ENCODE results near the gene MASP1. TPM values are rescaled to one million over a fixed set of nuclear protein-coding genes. Genes with fewer than 3 reads are reported as not detected.

MASP1 gene
- total and polyA plus RNA-seq, 2 donors (not counting 1 experiment from before 2014, with no cell fraction given), result not detected

DNA sequence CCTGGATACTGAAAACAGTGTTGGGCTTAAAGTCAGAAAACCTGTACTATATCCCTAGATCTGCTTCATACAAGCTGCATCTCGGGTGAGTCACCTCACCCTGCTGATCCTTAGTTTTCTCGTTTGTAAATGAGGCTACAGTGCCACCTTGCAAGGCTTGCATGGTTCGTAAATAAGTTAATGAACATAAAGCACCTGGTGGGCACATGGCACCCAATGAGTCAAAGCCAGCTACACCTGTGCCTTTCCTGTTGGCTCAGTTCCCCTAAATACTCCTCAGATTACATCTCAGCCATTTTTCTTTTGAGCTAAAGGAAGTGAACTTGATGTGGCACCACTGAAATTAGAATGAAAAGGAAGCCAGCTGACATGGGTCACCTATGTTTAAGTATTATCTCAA, 67.7 kb downstream of the MASP1 start:
- DNase-seq (no peak), ATAC-seq (ENCODE audit: low read depth) (no peak)
- peaks cover 37% of the 10 kb centered on the region for H3K27me3 Mint-ChIP-seq
- H3K27ac Mint-ChIP-seq, result no peak overlapping the region
- Histone ChIP-seq H3K4me1 (ENCODE audit: control insufficient read depth in 2 of 2, insufficient read depth in 2 of 2, low read length in 2 of 2) (no peaks in the 10 kb centered on the region), H4K20me1 (ENCODE audit: control insufficient read depth, insufficient read depth, low read length, poor library complexity, severe bottlenecking) (no peaks in the 10 kb centered on the region), H3K36me3 (replicated peaks in 1 of 2; ENCODE audit: control extremely low read depth in 1 of 2, control insufficient read depth in 1 of 2, extremely low read depth in 1 of 2, insufficient read depth in 2 of 2, low read length in 1 of 2) (no peaks in the 10 kb centered on the region), H3K9me3 (ENCODE audit: control extremely low read depth in 1 of 3, control insufficient read depth in 2 of 3, insufficient read depth in 1 of 3, low read length in 2 of 3) (no peaks in the 10 kb centered on the region), H3K4me3 (ENCODE audit: control extremely low read depth in 1 of 5, extremely low read depth in 1 of 5, insufficient read depth in 1 of 5, low read depth in 2 of 5, low read length in 4 of 5) (no peak overlapping the region), H3K79me2 (ENCODE audit: control insufficient read depth, insufficient read depth, low read length) (no peaks in the 10 kb centered on the region), H2AFZ (ENCODE audit: insufficient read depth, low read depth, low read length, poor library complexity, severe bottlenecking) (no peak overlapping the region), H3K9ac (ENCODE audit: low read length) (no peak overlapping the region), H3K4me2 (replicated peaks; ENCODE audit: low read depth, low read length, poor library complexity, severe bottlenecking) (no peak overlapping the region), H3K27me3 (replicated peaks in 1 of 4; ENCODE audit: control extremely low read depth in 1 of 4, control insufficient read depth in 3 of 4, insufficient read depth in 4 of 4, low read length in 3 of 4) (peaks cover 0 to 10% (median 3%) of the 10 kb centered on the region in 4 experiments), H3K27ac (ENCODE audit: low read length in 2 of 2) (no peak overlapping the region)
- no peaks in the 10 kb centered on the region for H3K9me3 Mint-ChIP-seq (ENCODE audit: insufficient read depth)
- no peak overlapping the region for H3K4me3 Mint-ChIP-seq
- no peaks in the 10 kb centered on the region for H3K4me1 Mint-ChIP-seq
- ChIA-PET CTCF (interaction anchor here (1.0 to 1.7 kb wide), 3 partner anchors 93 to 490 kb away, joined by 3 to 6 read pairs (median 4); no protein-coding TSS in a partner anchor), POLR2A (no interaction called here)
- WGBS (ENCODE audit: insufficient coverage), result 70% methylated on average over 2 of the region's 3 CpGs
- intact Hi-C loops (cut with micrococcal nuclease), result no loop called here
- no peak for TF ChIP-seq EZH2 (IDR thresholded peaks at IDR 0.05; ENCODE audit: borderline replicate concordance, insufficient read depth, low read depth, low read length, poor library complexity, severe bottlenecking)
- TF ChIP-seq, protein P1, sequence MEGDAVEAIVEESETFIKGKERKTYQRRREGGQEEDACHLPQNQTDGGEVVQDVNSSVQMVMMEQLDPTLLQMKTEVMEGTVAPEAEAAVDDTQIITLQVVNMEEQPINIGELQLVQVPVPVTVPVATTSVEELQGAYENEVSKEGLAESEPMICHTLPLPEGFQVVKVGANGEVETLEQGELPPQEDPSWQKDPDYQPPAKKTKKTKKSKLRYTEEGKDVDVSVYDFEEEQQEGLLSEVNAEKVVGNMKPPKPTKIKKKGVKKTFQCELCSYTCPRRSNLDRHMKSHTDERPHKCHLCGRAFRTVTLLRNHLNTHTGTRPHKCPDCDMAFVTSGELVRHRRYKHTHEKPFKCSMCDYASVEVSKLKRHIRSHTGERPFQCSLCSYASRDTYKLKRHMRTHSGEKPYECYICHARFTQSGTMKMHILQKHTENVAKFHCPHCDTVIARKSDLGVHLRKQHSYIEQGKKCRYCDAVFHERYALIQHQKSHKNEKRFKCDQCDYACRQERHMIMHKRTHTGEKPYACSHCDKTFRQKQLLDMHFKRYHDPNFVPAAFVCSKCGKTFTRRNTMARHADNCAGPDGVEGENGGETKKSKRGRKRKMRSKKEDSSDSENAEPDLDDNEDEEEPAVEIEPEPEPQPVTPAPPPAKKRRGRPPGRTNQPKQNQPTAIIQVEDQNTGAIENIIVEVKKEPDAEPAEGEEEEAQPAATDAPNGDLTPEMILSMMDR (IDR thresholded peaks at IDR 0.05), result no peak

GRCh38 chr3:187222801-187223200, 68.7 kb downstream of the MASP1 start:
- no peak overlapping the region for H3K27ac Mint-ChIP-seq

More at GRCh38 chr3:187222801-187223200, 68.7 kb downstream of the MASP1 start:
- WGBS (ENCODE audit: insufficient coverage), result 100% methylated on average over 2 of the region's 4 CpGs
- TF ChIP-seq EZH2 (IDR thresholded peaks at IDR 0.05; ENCODE audit: borderline replicate concordance, insufficient read depth, low read depth, low read length, poor library complexity, severe bottlenecking), result no peak
- TF ChIP-seq, protein P1 (IDR thresholded peaks at IDR 0.05), result no peak
- Histone ChIP-seq H3K36me3 (replicated peaks in 1 of 2; ENCODE audit: control extremely low read depth in 1 of 2, control insufficient read depth in 1 of 2, extremely low read depth in 1 of 2, insufficient read depth in 2 of 2, low read length in 1 of 2) (no peaks in the 10 kb centered on the region), H4K20me1 (ENCODE audit: control insufficient read depth, insufficient read depth, low read length, poor library complexity, severe bottlenecking) (no peaks in the 10 kb centered on the region), H3K79me2 (ENCODE audit: control insufficient read depth, insufficient read depth, low read length) (no peaks in the 10 kb centered on the region), H3K4me2 (replicated peaks; ENCODE audit: low read depth, low read length, poor library complexity, severe bottlenecking) (no peak overlapping the region), H3K27ac (ENCODE audit: low read length in 2 of 2) (no peak overlapping the region), H3K9me3 (ENCODE audit: control extremely low read depth in 1 of 3, control insufficient read depth in 2 of 3, insufficient read depth in 1 of 3, low read length in 2 of 3) (no peaks in the 10 kb centered on the region), H2AFZ (ENCODE audit: insufficient read depth, low read depth, low read length, poor library complexity, severe bottlenecking) (no peak overlapping the region), H3K4me3 (ENCODE audit: control extremely low read depth in 1 of 5, extremely low read depth in 1 of 5, insufficient read depth in 1 of 5, low read depth in 2 of 5, low read length in 4 of 5) (no peak overlapping the region), H3K9ac (ENCODE audit: low read length) (no peak overlapping the region), H3K27me3 (replicated peaks in 1 of 4; ENCODE audit: control extremely low read depth in 1 of 4, control insufficient read depth in 3 of 4, insufficient read depth in 4 of 4, low read length in 3 of 4) (peaks cover 0 to 10% (median 0%) of the 10 kb centered on the region in 4 experiments), H3K4me1 (ENCODE audit: control insufficient read depth in 2 of 2, insufficient read depth in 2 of 2, low read length in 2 of 2) (no peaks in the 10 kb centered on the region)
- Mint-ChIP-seq H3K4me3 (no peak overlapping the region), H3K27me3 (peaks cover 40% of the 10 kb centered on the region), H3K9me3 (ENCODE audit: insufficient read depth) (no peaks in the 10 kb centered on the region), H3K4me1 (no peaks in the 10 kb centered on the region)
- intact Hi-C loops (cut with micrococcal nuclease), result no loop called here
- ChIA-PET CTCF (interaction anchor here (0.6 to 1.7 kb wide), 4 partner anchors 11 to 491 kb away, joined by 3 to 6 read pairs (median 3); no protein-coding TSS in a partner anchor), POLR2A (no interaction called here)
- ATAC-seq (ENCODE audit: low read depth) (no peak), DNase-seq (no peak)

All from B cell (primary cell).